ENCODE results near the gene COMT.
A peak's percentile ranks its signal among the peaks of the same experiment; 100 is the strongest.

Gene COMT

GRCh38 chr22:20012741-20013331 is 71.3 kb downstream of the COMT start:
- 89% methylated on average over 10 of the region's 10 CpGs for WGBS
- H3K4me1 ChIP-seq (ENCODE audit: control insufficient read depth, insufficient read depth, low read depth, low read length): peaks cover 26% of the 10 kb centered on the region
- no peak overlapping the region for H4K91ac ChIP-seq (ENCODE audit: low read length)
- H3K79me1 ChIP-seq (replicated peaks; ENCODE audit: low read length, poor library complexity, severe bottlenecking): peaks cover 3% of the 10 kb centered on the region
- peaks cover 19 to 28% of the 10 kb centered on the region in 2 experiments for H3K27me3 ChIP-seq (ENCODE audit: control insufficient read depth in 1 of 2, insufficient read depth in 1 of 2, low read length in 2 of 2)
- peak overlapping the region in 1 of 2 experiments; percentile 50 for H3K14ac ChIP-seq (ENCODE audit: low read length in 2 of 2)
- no peaks in the 10 kb centered on the region for H3K9me3 ChIP-seq (ENCODE audit: control insufficient read depth, low read length)
- no peak overlapping the region for H2BK120ac ChIP-seq (ENCODE audit: low read depth, low read length)
- H2BK12ac ChIP-seq (ENCODE audit: low read length in 2 of 2): no peak overlapping the region
- H3K23ac ChIP-seq (ENCODE audit: low read length in 2 of 2): no peak overlapping the region
- peak overlapping the region; percentile 6 for H2AK5ac ChIP-seq (ENCODE audit: low read length, severe bottlenecking)
- H3K4me3 ChIP-seq (ENCODE audit: insufficient read depth in 1 of 2, low read depth in 1 of 2, low read length in 2 of 2): no peak overlapping the region
- H3K9ac ChIP-seq (ENCODE audit: low read length): no peak overlapping the region
- H3K27ac ChIP-seq (ENCODE audit: low read length, poor library complexity, severe bottlenecking): no peak overlapping the region
- H2AFZ ChIP-seq (ENCODE audit: low read depth, low read length): peak overlapping the region; percentile 6
- no peak overlapping the region for H3K4ac ChIP-seq (ENCODE audit: low read depth in 1 of 2, low read length in 2 of 2)
- no peak overlapping the region for H2BK15ac ChIP-seq (ENCODE audit: low read depth, poor library complexity, severe bottlenecking)
- no peak overlapping the region for H2BK5ac ChIP-seq (ENCODE audit: low read depth, low read length, poor library complexity, severe bottlenecking)
- peak overlapping the region in 1 of 2 experiments; percentile 46 for H3K18ac ChIP-seq (ENCODE audit: low read depth in 1 of 2, low read length in 2 of 2)
- H4K8ac ChIP-seq (ENCODE audit: low read length): no peak overlapping the region
- no peak overlapping the region for H3K4me2 ChIP-seq (ENCODE audit: low read length, poor library complexity, severe bottlenecking)
- DNase-seq: no peak
- H3K36me3 ChIP-seq (ENCODE audit: control insufficient read depth in 1 of 2, insufficient read depth in 2 of 2, low read depth in 1 of 2, low read length in 2 of 2): no peaks in the 10 kb centered on the region

- Histone ChIP-seq H3K4me2 (ENCODE audit: low read length, poor library complexity, severe bottlenecking) (no peak overlapping the region), H2BK120ac (ENCODE audit: low read depth, low read length) (no peak overlapping the region), H3K9ac (ENCODE audit: low read length) (no peak overlapping the region), H3K4me3 (ENCODE audit: insufficient read depth in 1 of 2, low read depth in 1 of 2, low read length in 2 of 2) (no peak overlapping the region), H3K18ac (ENCODE audit: low read depth in 1 of 2, low read length in 2 of 2) (no peak overlapping the region), H3K9me3 (ENCODE audit: control insufficient read depth, low read length) (no peaks in the 10 kb centered on the region), H2AK5ac (ENCODE audit: low read length, severe bottlenecking) (no peak overlapping the region), H3K23ac (ENCODE audit: low read length in 2 of 2) (no peak overlapping the region), H4K91ac (ENCODE audit: low read length) (no peak overlapping the region), H3K27me3 (ENCODE audit: control insufficient read depth in 1 of 2, insufficient read depth in 1 of 2, low read length in 2 of 2) (peaks cover 24 to 34% of the 10 kb centered on the region in 2 experiments), H2BK15ac (ENCODE audit: low read depth, poor library complexity, severe bottlenecking) (no peak overlapping the region), H3K4ac (ENCODE audit: low read depth in 1 of 2, low read length in 2 of 2) (no peak overlapping the region), H3K4me1 (ENCODE audit: control insufficient read depth, insufficient read depth, low read depth, low read length) (peaks cover 24% of the 10 kb centered on the region), H3K36me3 (ENCODE audit: control insufficient read depth in 1 of 2, insufficient read depth in 2 of 2, low read depth in 1 of 2, low read length in 2 of 2) (no peaks in the 10 kb centered on the region), H3K14ac (ENCODE audit: low read length in 2 of 2) (no peak overlapping the region), H2BK12ac (ENCODE audit: low read length in 2 of 2) (no peak overlapping the region), H4K8ac (ENCODE audit: low read length) (no peak overlapping the region), H3K79me1 (replicated peaks; ENCODE audit: low read length, poor library complexity, severe bottlenecking) (peaks cover 3% of the 10 kb centered on the region), H3K27ac (ENCODE audit: low read length, poor library complexity, severe bottlenecking) (no peak overlapping the region), H2BK5ac (ENCODE audit: low read depth, low read length, poor library complexity, severe bottlenecking) (no peak overlapping the region), H2AFZ (ENCODE audit: low read depth, low read length) (no peak overlapping the region)
- peak; percentile 60 for DNase-seq
- WGBS: 4% methylated on average over 11 of the region's 11 CpGs
These were observed 71.9 kb downstream of the COMT start for GRCh38 chr22:20013382-20013871.

- Histone ChIP-seq H3K27me3 (ENCODE audit: control insufficient read depth in 1 of 2, insufficient read depth in 1 of 2, low read length in 2 of 2) (peaks cover 27 to 41% of the 10 kb centered on the region in 2 experiments), H3K23ac (ENCODE audit: low read length in 2 of 2) (no peak overlapping the region), H3K9ac (ENCODE audit: low read length) (no peak overlapping the region), H3K4me2 (ENCODE audit: low read length, poor library complexity, severe bottlenecking) (peak overlapping the region; percentile 30), H2BK120ac (ENCODE audit: low read depth, low read length) (no peak overlapping the region), H2BK5ac (ENCODE audit: low read depth, low read length, poor library complexity, severe bottlenecking) (no peak overlapping the region), H3K36me3 (ENCODE audit: control insufficient read depth in 1 of 2, insufficient read depth in 2 of 2, low read depth in 1 of 2, low read length in 2 of 2) (no peaks in the 10 kb centered on the region), H3K27ac (ENCODE audit: low read length, poor library complexity, severe bottlenecking) (no peak overlapping the region), H3K79me1 (replicated peaks; ENCODE audit: low read length, poor library complexity, severe bottlenecking) (peaks cover 3% of the 10 kb centered on the region), H3K9me3 (ENCODE audit: control insufficient read depth, low read length) (no peaks in the 10 kb centered on the region), H2BK15ac (ENCODE audit: low read depth, poor library complexity, severe bottlenecking) (no peak overlapping the region), H2AK5ac (ENCODE audit: low read length, severe bottlenecking) (no peak overlapping the region), H2AFZ (ENCODE audit: low read depth, low read length) (no peak overlapping the region), H3K14ac (ENCODE audit: low read length in 2 of 2) (no peak overlapping the region), H2BK12ac (ENCODE audit: low read length in 2 of 2) (no peak overlapping the region), H3K18ac (ENCODE audit: low read depth in 1 of 2, low read length in 2 of 2) (no peak overlapping the region), H3K4me3 (ENCODE audit: insufficient read depth in 1 of 2, low read depth in 1 of 2, low read length in 2 of 2) (no peak overlapping the region), H3K4ac (ENCODE audit: low read depth in 1 of 2, low read length in 2 of 2) (no peak overlapping the region), H4K91ac (ENCODE audit: low read length) (no peak overlapping the region), H4K8ac (ENCODE audit: low read length) (no peak overlapping the region), H3K4me1 (ENCODE audit: control insufficient read depth, insufficient read depth, low read depth, low read length) (peaks cover 23% of the 10 kb centered on the region)
- WGBS: 90% methylated on average over 5 of the region's 5 CpGs
- no peak for DNase-seq
These were observed 73.1 kb downstream of the COMT start for GRCh38 chr22:20014526-20015186.

GRCh38 chr22:20015187-20015625 is 73.6 kb downstream of the COMT start:
- H4K91ac ChIP-seq (ENCODE audit: low read length): no peak overlapping the region
- no peak overlapping the region for H2AK5ac ChIP-seq (ENCODE audit: low read length, severe bottlenecking)
- H2BK15ac ChIP-seq (ENCODE audit: low read depth, poor library complexity, severe bottlenecking): no peak overlapping the region
- peaks cover 24% of the 10 kb centered on the region for H3K4me1 ChIP-seq (ENCODE audit: control insufficient read depth, insufficient read depth, low read depth, low read length)
- no peak overlapping the region for H3K4me2 ChIP-seq (ENCODE audit: low read length, poor library complexity, severe bottlenecking)
- no peak for DNase-seq
- peaks cover 27 to 38% of the 10 kb centered on the region in 2 experiments for H3K27me3 ChIP-seq (ENCODE audit: control insufficient read depth in 1 of 2, insufficient read depth in 1 of 2, low read length in 2 of 2)
- H2BK5ac ChIP-seq (ENCODE audit: low read depth, low read length, poor library complexity, severe bottlenecking): no peak overlapping the region
- no peak overlapping the region for H3K9ac ChIP-seq (ENCODE audit: low read length)
- H2AFZ ChIP-seq (ENCODE audit: low read depth, low read length): no peak overlapping the region
- H3K27ac ChIP-seq (ENCODE audit: low read length, poor library complexity, severe bottlenecking): no peak overlapping the region
- H2BK12ac ChIP-seq (ENCODE audit: low read length in 2 of 2): no peak overlapping the region
- H3K4me3 ChIP-seq (ENCODE audit: insufficient read depth in 1 of 2, low read depth in 1 of 2, low read length in 2 of 2): no peak overlapping the region
- 86% methylated on average over 10 of the region's 10 CpGs for WGBS
- peaks cover 3% of the 10 kb centered on the region for H3K79me1 ChIP-seq (replicated peaks; ENCODE audit: low read length, poor library complexity, severe bottlenecking)
- no peaks in the 10 kb centered on the region for H3K36me3 ChIP-seq (ENCODE audit: control insufficient read depth in 1 of 2, insufficient read depth in 2 of 2, low read depth in 1 of 2, low read length in 2 of 2)
- no peak overlapping the region for H3K14ac ChIP-seq (ENCODE audit: low read length in 2 of 2)
- H3K18ac ChIP-seq (ENCODE audit: low read depth in 1 of 2, low read length in 2 of 2): no peak overlapping the region
- H3K23ac ChIP-seq (ENCODE audit: low read length in 2 of 2): no peak overlapping the region
- no peaks in the 10 kb centered on the region for H3K9me3 ChIP-seq (ENCODE audit: control insufficient read depth, low read length)
- no peak overlapping the region for H3K4ac ChIP-seq (ENCODE audit: low read depth in 1 of 2, low read length in 2 of 2)
- no peak overlapping the region for H4K8ac ChIP-seq (ENCODE audit: low read length)
- H2BK120ac ChIP-seq (ENCODE audit: low read depth, low read length): no peak overlapping the region
